HG03108 (cell line): Measurements from ENCODE around the gene CCNB1.
A peak's percentile ranks its signal among the peaks of the same experiment; 100 is the strongest.
"Not testable (repeated sequence)": the region's sequence is repeated elsewhere in the genome, so short reads cannot be mapped to it uniquely, and the experiment has no call there.

Experiments
- ATAC-seq: cut with Tn5 transposase; IDR thresholded peaks from one replicate; pipeline ENCODE4 v1.9.1; 2021; ENCODE audit warnings: moderate library complexity; ENCODE audit not compliant: unreplicated experiment

Gene CCNB1

GRCh38 chr5:69181659-69182293 lies 14.8 kb downstream of the CCNB1 start:
- not testable (repeated sequence) for ATAC-seq

GRCh38 chr5:69184621-69185020 lies 17.7 kb downstream of the CCNB1 start:
- ATAC-seq = no peak

GRCh38 chr5:69187342-69187741 lies 20.4 kb downstream of the CCNB1 start:
- ATAC-seq = no peak

- ATAC-seq = no peak
Measured at GRCh38 chr5:69188811-69189161, 21.8 kb downstream of the CCNB1 start.

GRCh38 chr5:69189162-69190086 lies 22.5 kb downstream of the CCNB1 start, which contains the start of gene CENPH:
Gene CENPH (plus strand): TSS chr5:69189583. CDS start chr5:69189635, 52 bp downstream.
- ATAC-seq = peak; percentile 88

- no peak for ATAC-seq
Measured at GRCh38 chr5:69202497-69202896, 35.5 kb downstream of the CCNB1 start.

GRCh38 chr5:69206528-69207190 lies 39.7 kb downstream of the CCNB1 start:
- no peak for ATAC-seq

- ATAC-seq = no peak
Measured at GRCh38 chr5:69209602-69210001, 42.7 kb downstream of the CCNB1 start.

- no peak for ATAC-seq
Measured at GRCh38 chr5:69211200-69211599, 44.2 kb downstream of the CCNB1 start.

- no peak for ATAC-seq
Measured at GRCh38 chr5:69212022-69212421, 45.1 kb downstream of the CCNB1 start.

GRCh38 chr5:69213513-69214215 lies 46.7 kb downstream of the CCNB1 start:
- no peak for ATAC-seq

- no peak for ATAC-seq
Measured at GRCh38 chr5:69217151-69217511, 50.2 kb downstream of the CCNB1 start.

- ATAC-seq = peak; percentile 92
Measured at GRCh38 chr5:69217548-69218526, 50.9 kb downstream of the CCNB1 start.

- ATAC-seq = no peak
Measured at GRCh38 chr5:69219939-69220338, 53.0 kb downstream of the CCNB1 start.

- ATAC-seq = not testable (repeated sequence)
Measured at GRCh38 chr5:69220371-69220770, 53.4 kb downstream of the CCNB1 start.

- not testable (repeated sequence) for ATAC-seq
Measured at GRCh38 chr5:69220833-69221232, 53.9 kb downstream of the CCNB1 start.

- ATAC-seq = no peak
Measured at GRCh38 chr5:69224520-69224919, 57.6 kb downstream of the CCNB1 start.

GRCh38 chr5:69225860-69226259 lies 58.9 kb downstream of the CCNB1 start:
- ATAC-seq = no peak
